ENCODE results near the gene KIR3DL1.
"Not testable (repeated sequence)": the region's sequence is repeated elsewhere in the genome, so short reads cannot be mapped to it uniquely, and the experiment has no call there.

Gene KIR3DL1

GRCh38 chr19:54816251-54816650 lies at the start of gene KIR3DL1:
KIR3DL1 (plus strand) TSS chr19:54816468.
- not testable (repeated sequence) for H3K4me3 ChIP-seq (ENCODE audit: low read depth, low read length)

- H3K4me3 ChIP-seq (ENCODE audit: low read depth, low read length), result not testable (repeated sequence)
Measured at GRCh38 chr19:54769646-54770045, 46.6 kb upstream of the KIR3DL1 start, which contains the start of gene KIR2DL1. KIR2DL1 (plus strand) TSS chr19:54769793; CDS start chr19:54769851, 58 bp downstream.

GRCh38 chr19:54770511-54770910 lies 45.8 kb upstream of the KIR3DL1 start:
- H3K4me3 ChIP-seq (ENCODE audit: low read depth, low read length), result not testable (repeated sequence)

- not testable (repeated sequence) for H3K4me3 ChIP-seq (ENCODE audit: low read depth, low read length)
Measured at GRCh38 chr19:54771018-54771960, 45.0 kb upstream of the KIR3DL1 start.

- not testable (repeated sequence) for H3K4me3 ChIP-seq (ENCODE audit: low read depth, low read length)
Measured at GRCh38 chr19:54772666-54773065, 43.6 kb upstream of the KIR3DL1 start.

- not testable (repeated sequence) for H3K4me3 ChIP-seq (ENCODE audit: low read depth, low read length)
Measured at GRCh38 chr19:54775095-54775815, 41.0 kb upstream of the KIR3DL1 start.

- H3K4me3 ChIP-seq (ENCODE audit: low read depth, low read length), result not testable (repeated sequence)
Measured at GRCh38 chr19:54775830-54776229, 40.4 kb upstream of the KIR3DL1 start.

GRCh38 chr19:54777851-54778250 lies 38.4 kb upstream of the KIR3DL1 start:
- not testable (repeated sequence) for H3K4me3 ChIP-seq (ENCODE audit: low read depth, low read length)

- not testable (repeated sequence) for H3K4me3 ChIP-seq (ENCODE audit: low read depth, low read length)
Measured at GRCh38 chr19:54778896-54779295, 37.4 kb upstream of the KIR3DL1 start.

- not testable (repeated sequence) for H3K4me3 ChIP-seq (ENCODE audit: low read depth, low read length)
Measured at GRCh38 chr19:54782916-54783315, 33.4 kb upstream of the KIR3DL1 start.

GRCh38 chr19:54786091-54786723 lies 30.1 kb upstream of the KIR3DL1 start:
- H3K4me3 ChIP-seq (ENCODE audit: low read depth, low read length), result not testable (repeated sequence)

- H3K4me3 ChIP-seq (ENCODE audit: low read depth, low read length), result not testable (repeated sequence)
Measured at GRCh38 chr19:54788154-54788553, 28.1 kb upstream of the KIR3DL1 start.

GRCh38 chr19:54790711-54791110 lies 25.6 kb upstream of the KIR3DL1 start:
- no peak for TF ChIP-seq CTCF (IDR thresholded peaks at IDR 0.05; ENCODE audit: low read depth, low read length)
- no peak overlapping the region for H3K4me3 ChIP-seq (ENCODE audit: low read depth, low read length)

- TF ChIP-seq CTCF (IDR thresholded peaks at IDR 0.05; ENCODE audit: low read depth, low read length), result no peak
Measured at GRCh38 chr19:54791476-54791875, 24.8 kb upstream of the KIR3DL1 start.

More at GRCh38 chr19:54791476-54791875, 24.8 kb upstream of the KIR3DL1 start:
- no peak overlapping the region for H3K4me3 ChIP-seq (ENCODE audit: low read depth, low read length)
